ENCODE results near the gene VASP. TPM values are rescaled to one million over a fixed set of nuclear protein-coding genes. Genes with fewer than 3 reads are reported as not detected.

VASP gene
- total and polyA plus RNA-seq, 9 of the 15 experiments (the other 6 are each of a cell fraction or from before 2014, with no cell fraction given), result 16.7 to 261 (median 112) TPM

- TF ChIP-seq ZBTB2 (IDR thresholded peaks at IDR 0.05) (no peak), NELFE (IDR thresholded peaks at IDR 0.05; ENCODE audit: insufficient read depth, insufficient read length) (no peak), ZNF780A (CRISPR knock-in tag; IDR thresholded peaks at IDR 0.05) (no peak), PHF8 (IDR thresholded peaks at IDR 0.05; ENCODE audit: borderline replicate concordance, low read length) (no peak)
- TF ChIP-seq, protein P1, sequence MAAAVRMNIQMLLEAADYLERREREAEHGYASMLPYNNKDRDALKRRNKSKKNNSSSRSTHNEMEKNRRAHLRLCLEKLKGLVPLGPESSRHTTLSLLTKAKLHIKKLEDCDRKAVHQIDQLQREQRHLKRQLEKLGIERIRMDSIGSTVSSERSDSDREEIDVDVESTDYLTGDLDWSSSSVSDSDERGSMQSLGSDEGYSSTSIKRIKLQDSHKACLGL (CRISPR knock-in tag; IDR thresholded peaks at IDR 0.05; ENCODE audit: borderline replicate concordance, poor library complexity, severe bottlenecking), result no peak
Observed at GRCh38 chr19:45539459-45539858, 32.2 kb downstream of the VASP start (continued).

GRCh38 chr19:45542234-45542668, 35.0 kb downstream of the VASP start:
- ATAC-seq (no peak; the same call in 2 of the 3 replicates), FAIRE-seq (no peak), DNase-seq (ENCODE audit: extremely low read depth in 1 of 4, low spot score in 3 of 4) (no peak)
- POLR2A ChIA-PET, result interaction anchor here (0.5 to 1.1 kb wide), 3 partner anchors 9 to 17 kb away, joined by 3 read pairs; no protein-coding TSS in a partner anchor
- Histone ChIP-seq H2AFZ (ENCODE audit: low read depth, low read length) (no peak overlapping the region), H3K9me3 (replicated peaks; ENCODE audit: control insufficient read depth, insufficient read depth, low read depth, low read length) (0 out of 2 replicates have a peak, but pooled peaks cover 1% of the 10 kb centered on the region), H4K20me1 (replicated peaks; ENCODE audit: control insufficient read depth, insufficient read depth, low read length) (0 out of 2 replicates have a peak, but pooled peaks cover 2% of the 10 kb centered on the region), H3K79me2 (ENCODE audit: control insufficient read depth, insufficient read depth, low read length) (no peaks in the 10 kb centered on the region), H3K27ac (ENCODE audit: extremely low read depth, low read depth, low read length) (no peak overlapping the region), H3K9ac (ENCODE audit: insufficient read depth in 1 of 2, low read depth in 2 of 2, low read length in 2 of 2) (no peak overlapping the region; a peak in 1 of 4 replicates), H3K4me2 (ENCODE audit: insufficient read depth, low read length) (no peak overlapping the region), H3K27me3 (ENCODE audit: control insufficient read depth in 2 of 2, insufficient read depth in 2 of 2, low read length in 2 of 2) (no peaks in the 10 kb centered on the region), H3K9me1 (ENCODE audit: control insufficient read depth, insufficient read depth, low read length) (no peaks in the 10 kb centered on the region), H3K4me1 (replicated peaks in 1 of 2; ENCODE audit: control insufficient read depth in 2 of 2, insufficient read depth in 2 of 2, low read length in 2 of 2) (no peaks in the 10 kb centered on the region; a peak in 1 of 5 replicates), H3K4me3 (no peak overlapping the region), H3K36me3 (ENCODE audit: control insufficient read depth, insufficient read depth, low read length) (no peaks in the 10 kb centered on the region)
- no peak for TF ChIP-seq FOS (IDR thresholded peaks at IDR 0.05; ENCODE audit: extremely low read depth, insufficient read length)
- no peak for TF ChIP-seq YY1 (IDR thresholded peaks at IDR 0.05; ENCODE audit: borderline replicate concordance in 1 of 3, control insufficient read depth in 1 of 3, extremely low read depth in 1 of 3, insufficient read depth in 3 of 3, insufficient read length in 1 of 3, insufficient replicate concordance in 2 of 3, low read depth in 1 of 3, low read length in 2 of 3)
- intact Hi-C loops (cut with micrococcal nuclease), result no loop called here
- BruUV-seq (replicated peaks), result no TSS peak
- 32% methylated on average over 7 of the region's 7 CpGs for WGBS (ENCODE audit: insufficient coverage, low coverage, missing lambda C conversion rate)
- in situ Hi-C loops (cut with MboI), result no loop called here
- CTCF ChIA-PET (ENCODE audit: low intra/inter-chr PET ratio), result no interaction called here

Measured in K562 (cell line).